Stimulated activated naive CD8-positive, alpha-beta T cell treated with anti-CD3 and anti-CD28 coated beads, Interleukin-15, amount 100 ng/mL, for 72 hours (primary cell): Measurements from ENCODE around the gene FABP2.

Experiments
- ATAC-seq: fragments of 150-1000 bp; cut with Tn5 transposase; 2 replicates; pipeline ENCODE4 v1.10.0; 2021; ENCODE audit warnings: mild to moderate bottlenecking, moderate library complexity
- DNase-seq, 2 donors: peaks; one replicate each; pipeline ENCODE4 v3.0.0; 2021 to 2022
- H3K27ac Mint-ChIP-seq, 2 donors: one replicate each; pipeline ENCODE4 v1.8.0; 2022; ENCODE audit warnings: mild to moderate bottlenecking in 2 of 2, mixed read lengths in 2 of 2, moderate library complexity in 2 of 2
- H3K27me3 Mint-ChIP-seq: one replicate; pipeline ENCODE4 v1.8.0; 2022; ENCODE audit warnings: mixed read lengths
- H3K4me1 Mint-ChIP-seq: one replicate; pipeline ENCODE4 v1.8.0; 2022; ENCODE audit warnings: mild to moderate bottlenecking, mixed read lengths
- H3K4me3 Mint-ChIP-seq, 2 donors: one replicate each; pipeline ENCODE4 v1.8.0; 2022; ENCODE audit warnings: mild to moderate bottlenecking in 2 of 2, mixed read lengths in 2 of 2, moderate library complexity in 1 of 2
- H3K9me3 Mint-ChIP-seq, 2 donors: one replicate each; pipeline ENCODE4 v1.8.0; 2022; ENCODE audit warnings: mixed read lengths in 2 of 2

FABP2 gene

DNA sequence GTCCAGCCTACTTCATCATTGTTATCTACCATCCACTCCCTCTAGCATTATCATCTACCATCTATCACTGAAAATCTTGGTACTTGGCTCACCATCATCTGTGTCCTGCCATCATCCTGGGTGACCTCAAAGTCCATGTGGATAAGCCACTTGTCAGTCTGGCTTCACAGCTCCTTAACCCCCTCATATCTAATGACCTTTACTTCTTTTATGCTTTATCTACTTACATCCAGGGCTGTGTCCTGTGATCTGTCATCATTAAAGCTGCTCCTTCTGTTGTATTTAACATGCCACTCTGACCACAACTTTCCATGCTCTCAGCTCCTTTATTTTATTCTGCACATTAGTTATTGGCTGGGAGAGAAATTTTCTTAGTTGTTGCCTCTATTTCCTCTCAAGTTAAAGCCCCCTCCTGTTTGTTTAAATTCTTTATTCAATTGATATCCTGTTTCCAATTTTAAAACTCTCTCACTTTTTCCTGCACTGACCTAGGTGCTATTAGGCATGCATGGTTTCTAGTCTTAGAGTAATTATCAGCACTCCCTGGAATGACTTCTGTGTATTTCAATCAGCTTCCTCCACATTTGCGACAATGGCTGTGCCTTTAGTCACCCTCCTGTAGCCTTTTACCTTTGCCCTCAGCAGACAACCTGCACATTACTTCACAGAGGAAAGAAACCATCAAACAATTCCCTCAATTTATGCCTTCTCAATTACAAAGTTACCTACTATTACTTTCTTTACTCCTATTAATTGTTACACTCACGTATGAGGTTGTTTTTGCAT lies 8.1 kb upstream of the FABP2 start:
- Mint-ChIP-seq H3K27me3 (no peaks in the 10 kb centered on the region), H3K27ac (peak overlapping the region in 1 of 2 donors; percentile 17), H3K9me3 (peaks cover 0 to 7% of the 10 kb centered on the region in 2 donors), H3K4me1 (no peaks in the 10 kb centered on the region), H3K4me3 (no peak overlapping the region)
- DNase-seq (no peak), ATAC-seq (no peak)

DNA sequence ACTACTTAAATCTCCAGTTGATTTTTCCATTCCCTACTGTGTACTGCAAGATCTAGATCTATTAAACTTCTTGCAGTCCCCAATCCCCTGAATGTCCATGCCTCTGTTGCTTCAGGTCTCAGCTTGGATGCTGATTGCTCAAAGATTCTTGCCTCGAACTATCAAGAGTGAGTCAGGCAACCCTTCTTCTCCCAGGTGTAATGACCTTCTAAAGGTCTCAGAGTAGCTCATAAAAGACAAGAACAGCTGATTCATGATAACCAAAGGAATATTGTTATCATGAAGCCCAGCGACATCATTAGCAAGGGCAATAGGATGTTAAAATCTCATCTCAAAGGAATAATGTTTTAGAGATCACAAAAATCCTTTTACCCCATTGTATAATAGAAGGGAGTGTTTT lies 6.8 kb upstream of the FABP2 start:
- no peak overlapping the region for H3K4me3 Mint-ChIP-seq
- no peak overlapping the region for H3K27ac Mint-ChIP-seq
- DNase-seq: no peak
- H3K27me3 Mint-ChIP-seq: no peaks in the 10 kb centered on the region
- H3K9me3 Mint-ChIP-seq: peaks cover 0 to 7% of the 10 kb centered on the region in 2 donors
- no peaks in the 10 kb centered on the region for H3K4me1 Mint-ChIP-seq
- no peak for ATAC-seq

DNA sequence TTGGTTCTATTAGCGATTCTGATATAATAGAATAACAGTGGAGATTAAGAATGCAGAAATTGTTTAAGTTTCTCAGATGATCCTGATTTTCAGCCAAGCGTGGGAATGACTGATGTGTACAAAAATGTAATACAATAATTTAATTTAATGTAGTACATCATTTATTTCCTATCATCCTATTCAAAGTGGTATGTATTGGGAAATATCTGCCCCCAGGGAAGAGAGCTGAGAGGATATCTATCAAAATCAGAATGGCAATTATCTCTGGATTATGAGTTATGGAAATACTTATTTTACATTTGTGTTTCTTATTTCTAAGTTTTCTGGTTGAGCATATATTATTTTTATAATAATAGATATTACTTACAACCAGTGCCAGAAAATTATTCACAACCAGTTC lies 3.9 kb downstream of the FABP2 start:
- no peaks in the 10 kb centered on the region for H3K4me1 Mint-ChIP-seq

DNA sequence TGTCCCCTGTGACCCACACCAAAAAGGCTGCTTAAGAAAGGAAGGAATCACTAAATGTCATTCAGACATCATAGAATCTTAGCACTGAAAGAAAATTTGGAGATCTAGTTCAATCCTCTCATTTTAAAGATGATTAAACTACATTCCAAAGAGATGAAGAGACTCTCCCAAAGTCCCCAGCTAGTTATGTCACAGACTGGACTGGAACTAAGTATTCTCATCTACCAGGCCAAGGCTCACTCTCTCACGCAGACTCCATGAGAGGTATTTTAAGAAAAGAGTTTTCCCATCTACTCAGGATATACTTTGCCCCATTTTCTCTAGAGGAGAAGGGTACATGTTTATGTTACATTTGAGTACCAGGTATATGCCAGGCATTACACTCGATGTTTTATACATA lies 6.9 kb downstream of the FABP2 start:
- Mint-ChIP-seq H3K27me3 (peaks cover 6% of the 10 kb centered on the region), H3K4me3 (no peak overlapping the region), H3K4me1 (no peaks in the 10 kb centered on the region), H3K9me3 (no peaks in the 10 kb centered on the region), H3K27ac (no peak overlapping the region)
- no peak for DNase-seq
- no peak for ATAC-seq

More for the DNA sequence above, 3.9 kb downstream of the FABP2 start:
- Mint-ChIP-seq H3K4me3 (no peak overlapping the region), H3K27me3 (peaks cover 6% of the 10 kb centered on the region), H3K27ac (no peak overlapping the region), H3K9me3 (no peaks in the 10 kb centered on the region)
- ATAC-seq (no peak), DNase-seq (no peak)

DNA sequence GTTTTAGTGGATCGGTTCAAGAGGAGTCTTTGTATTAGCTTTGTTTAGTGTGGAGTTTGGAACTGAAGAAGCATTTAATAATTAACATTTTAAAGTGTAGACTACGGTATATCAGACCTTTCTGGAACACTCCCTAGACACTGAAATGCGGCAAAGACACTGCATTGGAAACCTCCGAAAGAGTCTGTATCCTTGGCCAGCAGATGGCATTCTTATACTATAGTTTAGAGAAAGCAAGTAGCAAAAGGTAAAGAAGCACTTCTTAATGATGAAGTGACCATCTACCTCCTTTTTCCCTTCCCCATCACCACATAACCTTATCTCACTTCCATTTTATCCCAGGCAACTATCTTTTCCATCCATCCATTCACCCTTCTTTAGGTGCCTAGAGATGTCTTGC lies 7.6 kb downstream of the FABP2 start:
- Mint-ChIP-seq H3K4me1 (no peaks in the 10 kb centered on the region), H3K27ac (no peak overlapping the region), H3K27me3 (peaks cover 6% of the 10 kb centered on the region), H3K4me3 (no peak overlapping the region), H3K9me3 (no peaks in the 10 kb centered on the region)
- ATAC-seq (peak; percentile 80), DNase-seq (no peak)

DNA sequence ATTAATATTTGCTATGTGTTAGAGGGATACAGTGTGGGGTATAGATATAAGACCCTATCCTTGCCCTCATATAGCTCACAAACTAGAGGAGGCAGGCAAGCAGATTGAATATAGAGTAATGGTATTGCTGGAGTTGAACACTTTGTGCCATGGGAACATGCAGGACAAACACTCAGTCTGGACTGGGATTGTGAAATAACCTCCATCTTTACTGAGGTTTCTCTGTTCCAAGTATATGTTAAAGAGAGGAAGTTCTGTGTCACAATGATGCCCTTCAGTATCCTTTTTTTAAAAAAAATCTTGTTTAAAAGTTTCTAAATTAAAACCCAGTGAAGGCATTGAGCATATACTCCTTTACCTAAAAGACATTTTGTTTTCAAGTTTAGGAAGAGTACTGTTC lies 8.7 kb downstream of the FABP2 start:
- Mint-ChIP-seq H3K9me3 (no peaks in the 10 kb centered on the region), H3K27me3 (peaks cover 6% of the 10 kb centered on the region), H3K4me1 (no peaks in the 10 kb centered on the region), H3K4me3 (no peak overlapping the region), H3K27ac (no peak overlapping the region)
- DNase-seq (no peak), ATAC-seq (no peak)

DNA sequence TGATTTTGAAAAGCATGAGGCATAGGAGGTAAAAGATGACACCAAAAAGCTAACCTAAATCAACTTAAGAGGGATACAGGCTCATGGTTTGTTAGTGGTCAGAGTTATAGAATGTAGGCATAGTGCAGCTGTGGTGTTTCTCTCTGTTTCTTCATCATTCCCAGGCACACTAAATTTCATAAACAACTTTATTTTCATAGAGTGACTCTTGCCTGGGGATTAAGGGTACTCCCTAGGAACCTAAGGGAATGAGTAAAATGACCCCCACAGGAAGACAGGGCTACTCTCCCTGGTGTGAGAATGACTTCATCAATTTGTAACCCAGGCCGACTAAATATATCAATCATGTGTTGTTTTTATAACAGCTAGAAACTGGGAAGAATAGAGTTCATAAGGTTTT lies 11.1 kb downstream of the FABP2 start:
- ATAC-seq (no peak), DNase-seq (no peak)
- no peak overlapping the region for H3K4me3 Mint-ChIP-seq
- H3K4me1 Mint-ChIP-seq: no peaks in the 10 kb centered on the region
- no peaks in the 10 kb centered on the region for H3K9me3 Mint-ChIP-seq
- H3K27ac Mint-ChIP-seq: no peak overlapping the region
- peaks cover 6% of the 10 kb centered on the region for H3K27me3 Mint-ChIP-seq

DNA sequence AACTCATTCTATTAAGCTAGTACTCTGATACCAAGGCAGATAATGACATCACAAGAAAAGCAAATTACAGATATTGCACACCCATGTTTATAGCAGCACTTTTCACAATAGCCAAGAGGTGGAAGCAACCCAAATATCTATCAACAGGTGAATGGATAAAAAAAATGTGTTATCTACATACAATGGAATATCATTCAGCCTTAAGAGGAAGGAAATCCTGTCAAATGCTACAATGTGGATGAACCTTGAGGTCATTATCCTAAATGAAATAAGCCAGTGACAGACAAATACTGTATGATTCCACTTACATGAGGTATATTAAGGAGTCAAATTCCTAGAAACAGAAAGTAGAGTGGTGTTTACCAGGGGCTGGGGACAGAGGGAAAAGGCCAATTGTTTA lies 14.3 kb downstream of the FABP2 start:
- Mint-ChIP-seq H3K4me3 (no peak overlapping the region), H3K4me1 (no peaks in the 10 kb centered on the region), H3K27ac (no peak overlapping the region), H3K27me3 (peaks cover 11% of the 10 kb centered on the region), H3K9me3 (no peaks in the 10 kb centered on the region)
- ATAC-seq (no peak), DNase-seq (no peak)

DNA sequence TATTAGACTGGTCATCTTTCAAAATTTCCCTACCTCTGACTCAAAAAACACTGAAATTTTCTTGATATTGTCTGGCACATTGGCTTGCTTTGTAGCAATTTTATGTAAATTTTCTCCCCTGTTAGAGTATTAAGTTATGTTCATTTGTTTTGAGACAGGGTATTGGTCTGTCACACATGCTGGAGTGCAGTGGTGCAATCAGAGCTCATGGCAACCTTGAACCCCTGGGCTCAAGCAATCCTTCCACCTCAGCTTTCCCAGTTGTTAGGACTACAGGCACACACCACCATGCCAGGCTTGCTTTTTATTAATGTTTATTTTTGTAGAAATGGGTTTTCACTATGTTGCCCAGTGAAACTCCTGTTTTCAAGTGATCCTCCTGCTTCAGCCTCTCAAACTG lies 17.5 kb downstream of the FABP2 start:
- DNase-seq: no peak
- peaks cover 11% of the 10 kb centered on the region for H3K27me3 Mint-ChIP-seq
- H3K4me3 Mint-ChIP-seq: no peak overlapping the region
- no peaks in the 10 kb centered on the region for H3K9me3 Mint-ChIP-seq
- H3K27ac Mint-ChIP-seq: no peak overlapping the region
- ATAC-seq: no peak
- peaks cover 6% of the 10 kb centered on the region for H3K4me1 Mint-ChIP-seq

DNA sequence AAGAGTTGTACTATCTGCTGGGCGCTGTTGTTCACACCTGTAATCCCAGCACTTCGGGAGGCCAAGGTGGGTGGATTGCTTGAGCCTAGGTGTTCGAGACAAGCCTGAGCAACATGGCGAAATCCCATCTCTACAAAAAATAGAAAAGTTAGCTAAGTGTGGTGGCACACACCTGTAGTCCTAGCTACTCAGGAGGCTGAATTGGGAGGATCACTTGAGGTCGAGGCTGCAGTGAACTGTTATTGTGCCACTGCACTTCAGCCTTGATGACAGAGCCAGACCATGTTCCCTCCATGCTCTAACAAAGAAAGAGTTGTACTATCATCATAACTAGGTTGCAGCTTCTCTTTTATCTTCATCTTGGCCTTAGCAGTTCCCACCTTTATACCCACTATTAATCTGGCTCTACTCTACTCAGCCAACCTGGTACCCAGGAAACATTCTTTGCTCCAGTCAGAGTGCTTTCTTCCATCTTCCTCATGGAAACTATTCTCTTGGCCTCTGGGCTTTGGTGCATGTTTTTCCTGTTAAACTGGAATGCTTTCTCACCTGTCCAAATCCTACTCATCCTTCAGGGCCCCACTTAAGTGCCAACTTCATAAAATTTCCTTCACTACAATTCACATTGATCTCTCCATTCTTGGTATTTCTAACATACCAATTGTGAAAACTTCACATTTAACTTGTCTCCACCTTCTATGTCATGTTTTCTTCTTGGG lies 18.2 kb downstream of the FABP2 start:
- no peak overlapping the region for H3K4me3 Mint-ChIP-seq
- H3K27me3 Mint-ChIP-seq: peaks cover 11% of the 10 kb centered on the region
- H3K4me1 Mint-ChIP-seq: peaks cover 11% of the 10 kb centered on the region
- H3K9me3 Mint-ChIP-seq: no peaks in the 10 kb centered on the region
- no peak for DNase-seq
- H3K27ac Mint-ChIP-seq: no peak overlapping the region
- ATAC-seq: no peak

DNA sequence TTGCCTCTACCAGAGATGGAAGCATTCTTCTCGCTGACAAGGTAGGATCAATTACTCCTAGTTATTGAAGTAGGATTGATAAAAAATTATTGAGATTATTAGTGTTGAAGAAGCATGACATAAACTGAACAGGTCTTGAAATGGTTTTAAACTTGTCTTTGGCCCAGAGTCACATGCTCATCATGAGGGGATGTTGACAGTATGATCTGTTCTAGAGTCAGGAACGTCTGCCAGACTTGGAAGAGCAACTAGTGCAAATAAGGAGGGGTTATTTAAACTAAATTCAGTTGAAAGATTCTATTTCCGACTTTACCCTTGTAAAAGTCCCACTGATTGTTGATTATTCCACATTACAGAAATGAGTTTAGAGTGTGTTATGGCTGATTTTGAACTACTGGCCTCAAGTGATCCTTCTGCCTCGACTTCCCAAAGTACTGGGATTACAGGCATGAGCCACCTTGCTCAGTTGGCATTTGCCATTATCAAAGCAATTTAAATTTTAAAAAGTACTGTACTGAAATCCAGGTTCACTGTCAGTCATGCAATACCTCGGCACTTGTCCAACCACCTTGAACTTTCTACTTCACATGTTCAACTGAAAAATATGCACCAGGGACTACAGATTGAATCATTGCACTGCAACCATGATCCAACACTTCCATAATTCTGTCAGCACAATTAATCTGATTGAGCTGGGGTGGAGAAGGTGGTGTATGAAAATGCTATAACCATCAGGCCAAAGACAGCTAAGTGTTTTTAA lies 19.7 kb downstream of the FABP2 start:
- DNase-seq (no peak), ATAC-seq (no peak)
- H3K27ac Mint-ChIP-seq: peak overlapping the region in 1 of 2 donors; percentile 13
- H3K27me3 Mint-ChIP-seq: peaks cover 11% of the 10 kb centered on the region
- H3K4me3 Mint-ChIP-seq: no peak overlapping the region
- H3K4me1 Mint-ChIP-seq: peaks cover 20% of the 10 kb centered on the region
- H3K9me3 Mint-ChIP-seq: peaks cover 0 to 5% of the 10 kb centered on the region in 2 donors

DNA sequence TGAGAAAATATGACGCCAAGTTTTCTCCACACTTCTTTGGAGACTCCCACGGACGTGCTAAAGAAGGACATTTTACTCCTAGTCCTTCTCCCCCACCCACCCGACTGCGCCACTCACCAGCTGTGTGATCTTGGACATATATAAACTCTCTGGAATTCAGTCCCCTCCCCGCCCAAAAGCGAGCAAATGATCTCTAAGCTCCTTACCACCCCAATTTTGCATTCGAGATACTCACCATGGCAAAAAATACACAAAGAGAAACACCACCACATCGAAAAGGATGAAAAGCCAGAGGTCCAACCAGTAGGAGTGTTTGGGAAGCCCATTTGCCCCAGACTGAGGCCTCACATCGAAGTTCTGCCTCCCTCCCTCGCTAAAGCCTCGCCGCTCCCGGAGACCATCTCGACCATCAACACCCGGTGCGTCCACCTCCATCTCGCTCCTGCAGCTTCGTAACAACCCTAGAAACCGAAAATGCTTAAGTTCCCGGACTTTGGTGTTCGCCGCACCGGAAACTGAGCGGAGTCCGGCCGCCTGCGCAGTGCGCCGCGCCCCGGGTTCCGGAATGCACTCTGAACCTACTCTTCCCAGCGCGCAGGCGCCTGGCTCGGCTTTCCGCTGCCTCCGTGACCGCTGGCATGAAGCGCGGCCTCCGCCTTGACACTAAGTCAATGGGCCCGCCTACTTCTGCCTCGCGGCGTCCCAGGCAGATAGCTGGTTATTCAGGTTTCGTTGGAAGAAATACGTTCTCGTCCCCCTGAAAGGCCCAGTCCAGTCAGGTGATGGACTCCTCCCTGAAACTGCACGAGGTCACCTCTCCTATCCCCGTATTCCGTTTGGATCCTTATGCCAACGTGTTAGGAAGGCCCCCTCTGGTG lies 21.6 kb downstream of the FABP2 start:
- peak; percentile 98 for ATAC-seq
- peak overlapping the region; percentile 88 to 95 for H3K4me3 Mint-ChIP-seq
- peaks cover 26% of the 10 kb centered on the region for H3K4me1 Mint-ChIP-seq
- H3K9me3 Mint-ChIP-seq: peaks cover 0 to 5% of the 10 kb centered on the region in 2 donors
- H3K27ac Mint-ChIP-seq: peak overlapping the region; percentile 98 to 100
- DNase-seq: peak; percentile 92 to 94
- H3K27me3 Mint-ChIP-seq: peaks cover 11% of the 10 kb centered on the region

DNA sequence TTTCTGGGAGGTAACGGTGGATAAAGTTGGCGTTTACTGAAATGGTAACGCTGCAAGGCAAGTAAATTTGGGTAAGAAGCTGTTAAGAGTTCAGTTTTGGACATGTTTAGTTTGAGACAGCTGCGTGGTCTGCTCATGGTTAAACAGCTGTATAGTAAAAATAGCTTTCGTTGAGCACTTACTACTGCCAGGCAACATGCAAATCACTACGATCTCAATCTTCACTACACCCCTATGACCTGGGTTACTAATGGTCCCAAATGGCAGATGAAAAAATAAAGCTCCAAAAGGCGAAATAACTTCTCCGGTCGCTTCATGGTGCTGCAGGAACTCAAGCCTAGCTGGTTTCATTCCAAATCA lies 22.2 kb downstream of the FABP2 start:
- peaks cover 26% of the 10 kb centered on the region for H3K4me1 Mint-ChIP-seq
- peaks cover 0 to 5% of the 10 kb centered on the region in 2 donors for H3K9me3 Mint-ChIP-seq
- H3K27ac Mint-ChIP-seq: peak overlapping the region; percentile 98 to 100
- DNase-seq (no peak), ATAC-seq (peak; percentile 4)
- H3K27me3 Mint-ChIP-seq: peaks cover 11% of the 10 kb centered on the region
- peak overlapping the region; percentile 88 to 95 for H3K4me3 Mint-ChIP-seq

DNA sequence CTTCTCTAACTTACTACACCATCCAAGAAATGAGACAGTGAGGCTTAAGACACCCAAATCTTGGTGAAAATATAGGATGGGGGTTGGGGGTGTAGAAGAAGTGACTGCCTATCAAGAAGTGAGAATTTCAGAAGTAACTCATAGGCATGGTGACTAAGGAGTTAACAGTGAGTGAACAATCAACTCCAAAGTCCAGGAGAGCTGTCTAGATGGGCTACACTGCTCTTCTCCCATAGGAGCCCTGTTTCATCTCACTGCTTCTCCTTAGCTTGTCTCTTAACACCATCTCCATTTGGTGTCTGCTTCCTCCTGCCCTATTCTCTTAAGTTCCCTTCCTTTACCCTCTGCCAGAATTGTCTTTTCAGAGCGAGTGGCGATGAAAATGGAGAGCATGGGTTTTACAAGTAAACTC lies 22.7 kb downstream of the FABP2 start:
- Mint-ChIP-seq H3K4me3 (peak overlapping the region; percentile 88 to 95), H3K4me1 (peaks cover 26% of the 10 kb centered on the region), H3K9me3 (peaks cover 0 to 5% of the 10 kb centered on the region in 2 donors), H3K27me3 (peaks cover 7% of the 10 kb centered on the region), H3K27ac (peak overlapping the region; percentile 78 to 100)
- ATAC-seq (no peak), DNase-seq (no peak)

DNA sequence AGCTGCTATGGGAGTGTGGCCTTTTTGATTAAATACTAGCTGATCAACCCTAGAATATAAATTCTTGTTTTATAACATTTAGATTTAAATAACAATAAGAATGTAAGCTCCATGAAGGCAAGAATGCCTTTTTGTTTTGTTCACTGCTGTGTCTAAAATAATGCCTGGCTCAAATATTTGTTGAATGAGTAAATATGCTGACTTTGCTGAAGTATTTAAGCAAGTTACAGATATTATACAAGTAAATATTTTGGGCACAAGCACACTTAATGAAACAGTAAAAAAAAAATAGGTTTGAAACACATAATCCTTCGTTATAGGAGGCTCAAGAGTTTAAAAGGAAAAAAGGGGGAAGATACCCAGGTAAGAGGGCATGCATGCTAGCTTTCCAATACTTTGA lies 24.1 kb downstream of the FABP2 start:
- ATAC-seq (no peak), DNase-seq (no peak)
- Mint-ChIP-seq H3K27ac (no peak overlapping the region), H3K4me1 (peaks cover 26% of the 10 kb centered on the region), H3K4me3 (peak overlapping the region in 1 of 2 donors; percentile 88), H3K27me3 (no peaks in the 10 kb centered on the region), H3K9me3 (peaks cover 0 to 5% of the 10 kb centered on the region in 2 donors)
